ENCODE measurements around the gene APOL3.

APOL3 gene

GRCh38 chr22:36134182-36134581, 26.4 kb downstream of the APOL3 start:
- no peak overlapping the region for H3K4me3 ChIP-seq (ENCODE audit: low read length)

GRCh38 chr22:36131907-36132306, 28.6 kb downstream of the APOL3 start:
- no peak for TF ChIP-seq CTCF (IDR thresholded peaks at IDR 0.05; ENCODE audit: insufficient read depth, low read depth, low read length, missing control alignments)
- no peak overlapping the region for H3K4me3 ChIP-seq (ENCODE audit: low read length)
- DNase-seq (ENCODE audit: low read depth), result no peak

More at GRCh38 chr22:36134182-36134581, 26.4 kb downstream of the APOL3 start:
- no peak for DNase-seq (ENCODE audit: low read depth)
- TF ChIP-seq CTCF (IDR thresholded peaks at IDR 0.05; ENCODE audit: insufficient read depth, low read depth, low read length, missing control alignments), result no peak

GRCh38 chr22:36129486-36130388, 30.8 kb downstream of the APOL3 start:
- DNase-seq (ENCODE audit: low read depth), result no peak
- no peak for TF ChIP-seq CTCF (IDR thresholded peaks at IDR 0.05; ENCODE audit: insufficient read depth, low read depth, low read length, missing control alignments)
- no peak overlapping the region for H3K4me3 ChIP-seq (ENCODE audit: low read length)

- DNase-seq (ENCODE audit: low read depth), result no peak
- no peak for TF ChIP-seq CTCF (IDR thresholded peaks at IDR 0.05; ENCODE audit: insufficient read depth, low read depth, low read length, missing control alignments)
- H3K4me3 ChIP-seq (ENCODE audit: low read length), result no peak overlapping the region
Observed at GRCh38 chr22:36129071-36129470, 31.5 kb downstream of the APOL3 start.

- no peak for DNase-seq (ENCODE audit: low read depth)
- no peak for TF ChIP-seq CTCF (IDR thresholded peaks at IDR 0.05; ENCODE audit: insufficient read depth, low read depth, low read length, missing control alignments)
- no peak overlapping the region for H3K4me3 ChIP-seq (ENCODE audit: low read length)
Observed at GRCh38 chr22:36125994-36126531, 34.5 kb downstream of the APOL3 start.

GRCh38 chr22:36125434-36125833, 35.1 kb downstream of the APOL3 start:
- no peak for DNase-seq (ENCODE audit: low read depth)
- no peak overlapping the region for H3K4me3 ChIP-seq (ENCODE audit: low read length)
- TF ChIP-seq CTCF (IDR thresholded peaks at IDR 0.05; ENCODE audit: insufficient read depth, low read depth, low read length, missing control alignments), result no peak
